Activated CD8-positive, alpha-beta memory T cell treated with anti-CD3 and anti-CD28 coated beads for 36 hours (primary cell): ENCODE measurements around the gene LARGE1. TPM values are rescaled to one million over a fixed set of nuclear protein-coding genes. Genes with fewer than 3 reads are reported as not detected.

Experiments used
- CTCF ChIA-PET: fragments of 350-600 bp; sonication (Branson Sonifier 250); formaldehyde crosslinking; loops from one replicate; lab custom pipeline; 2021; ENCODE audit warnings: antibody characterized with exemption; lab: Charles Lee
- POLR2A ChIA-PET: fragments of 350-600 bp; sonication (Branson Sonifier 250); formaldehyde crosslinking; loops from one replicate; lab custom pipeline; 2021; ENCODE audit warnings: antibody characterized with exemption; lab: Charles Lee
- total RNA-seq, 2 experiments: library from RNA; stranded (reverse); gene quantifications; one replicate each; pipeline ENCODE4 v1.2.3, GENCODE V29; 2021

The LARGE1 gene
- total RNA-seq, 2 experiments from 2014 or later = 0.17 to 0.38 TPM

GRCh38 chr22:33565580-33565995 lies 354.7 kb downstream of the LARGE1 start:
- ChIA-PET POLR2A (no interaction called here), CTCF (no interaction called here)

- POLR2A ChIA-PET = no interaction called here
- CTCF ChIA-PET = no interaction called here
These were observed 355.6 kb downstream of the LARGE1 start for GRCh38 chr22:33564683-33565082.

- POLR2A ChIA-PET = no interaction called here
- CTCF ChIA-PET = no interaction called here
These were observed 356.9 kb downstream of the LARGE1 start for GRCh38 chr22:33563220-33563964.

GRCh38 chr22:33562501-33562900 lies 357.8 kb downstream of the LARGE1 start:
- ChIA-PET POLR2A (no interaction called here), CTCF (no interaction called here)

- ChIA-PET CTCF (no interaction called here), POLR2A (no interaction called here)
These were observed 359.0 kb downstream of the LARGE1 start for GRCh38 chr22:33561149-33561807.

GRCh38 chr22:33557836-33558235 lies 362.4 kb downstream of the LARGE1 start:
- ChIA-PET POLR2A (no interaction called here), CTCF (no interaction called here)

- ChIA-PET POLR2A (interaction anchor here (0.5 kb wide), 1 partner anchor 161 kb away, joined by 3 read pairs; no protein-coding TSS in a partner anchor), CTCF (no interaction called here)
These were observed 364.3 kb downstream of the LARGE1 start for GRCh38 chr22:33555814-33556522.

GRCh38 chr22:33553493-33553892 lies 366.8 kb downstream of the LARGE1 start:
- ChIA-PET POLR2A (no interaction called here), CTCF (no interaction called here)

GRCh38 chr22:33544707-33545106 lies 375.6 kb downstream of the LARGE1 start:
- CTCF ChIA-PET = no interaction called here
- POLR2A ChIA-PET = no interaction called here

GRCh38 chr22:33542722-33543121 lies 377.6 kb downstream of the LARGE1 start:
- ChIA-PET POLR2A (no interaction called here), CTCF (no interaction called here)

- ChIA-PET POLR2A (no interaction called here), CTCF (no interaction called here)
These were observed 378.1 kb downstream of the LARGE1 start for GRCh38 chr22:33542153-33542552.

- ChIA-PET CTCF (no interaction called here), POLR2A (no interaction called here)
These were observed 380.1 kb downstream of the LARGE1 start for GRCh38 chr22:33539902-33540751.

GRCh38 chr22:33539202-33539901 lies 380.9 kb downstream of the LARGE1 start:
- CTCF ChIA-PET = no interaction called here
- POLR2A ChIA-PET = no interaction called here

- CTCF ChIA-PET = no interaction called here
- POLR2A ChIA-PET = no interaction called here
These were observed 381.9 kb downstream of the LARGE1 start for GRCh38 chr22:33538277-33538885.

GRCh38 chr22:33537059-33537458 lies 383.2 kb downstream of the LARGE1 start:
- ChIA-PET POLR2A (no interaction called here), CTCF (no interaction called here)

- ChIA-PET POLR2A (no interaction called here), CTCF (no interaction called here)
These were observed 384.1 kb downstream of the LARGE1 start for GRCh38 chr22:33535937-33536875.

- ChIA-PET POLR2A (no interaction called here), CTCF (no interaction called here)
These were observed 390.7 kb downstream of the LARGE1 start for GRCh38 chr22:33529424-33530113.
